GM11168 (cell line): ENCODE data around the gene SPCS2.
"Not testable (repeated sequence)": the region's sequence is repeated elsewhere in the genome, so short reads cannot be mapped to it uniquely, and the experiment has no call there.

Source experiments
- in situ Hi-C: fragments of 300-500 bp; cut with MboI; formaldehyde crosslinking; loops from one replicate; pipeline ENCODE4 v1.12.0; 2022; ENCODE audit warnings: low sequenced_read_pairs; ENCODE audit not compliant: unreplicated experiment

SPCS2 gene

DNA sequence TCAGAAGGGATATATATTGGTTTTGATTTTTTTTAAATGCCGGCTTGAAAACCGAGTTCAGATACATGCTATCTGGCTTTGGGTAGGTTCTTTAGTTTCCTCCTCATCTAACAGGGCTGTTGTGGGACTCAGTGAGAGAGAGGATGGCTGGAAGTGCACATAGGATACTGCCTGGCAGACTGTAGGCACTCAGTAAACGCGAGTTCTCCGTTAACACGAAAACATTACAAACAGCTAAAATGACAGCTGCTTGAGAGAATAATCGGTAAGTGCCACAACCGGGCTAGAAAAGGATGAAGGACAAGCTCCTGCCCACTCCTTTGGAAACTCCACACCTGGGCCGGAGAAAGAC, 544 bp upstream of the SPCS2 start:
- in situ Hi-C loops, result no loop called here

DNA sequence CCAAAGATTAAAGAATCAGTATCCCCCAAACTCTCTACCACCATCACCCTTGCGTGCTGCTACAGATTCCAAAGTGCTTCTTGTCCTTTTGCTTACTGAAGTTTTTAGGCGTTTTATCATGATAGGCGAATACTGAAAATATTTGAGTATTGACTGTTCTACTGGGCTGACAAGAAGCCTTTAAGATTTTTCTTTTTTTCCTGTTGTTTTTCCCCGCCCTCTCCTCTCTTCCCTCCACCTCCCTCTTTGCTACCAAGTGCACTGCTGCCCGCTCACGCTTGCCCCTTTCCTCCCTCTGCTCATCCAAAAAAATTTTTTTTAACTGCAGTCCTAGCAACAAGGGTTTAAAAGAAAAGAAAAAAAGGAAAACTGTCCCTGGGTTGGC, 679 bp downstream of the SPCS2 start:
- in situ Hi-C loops, result no loop called here

DNA sequence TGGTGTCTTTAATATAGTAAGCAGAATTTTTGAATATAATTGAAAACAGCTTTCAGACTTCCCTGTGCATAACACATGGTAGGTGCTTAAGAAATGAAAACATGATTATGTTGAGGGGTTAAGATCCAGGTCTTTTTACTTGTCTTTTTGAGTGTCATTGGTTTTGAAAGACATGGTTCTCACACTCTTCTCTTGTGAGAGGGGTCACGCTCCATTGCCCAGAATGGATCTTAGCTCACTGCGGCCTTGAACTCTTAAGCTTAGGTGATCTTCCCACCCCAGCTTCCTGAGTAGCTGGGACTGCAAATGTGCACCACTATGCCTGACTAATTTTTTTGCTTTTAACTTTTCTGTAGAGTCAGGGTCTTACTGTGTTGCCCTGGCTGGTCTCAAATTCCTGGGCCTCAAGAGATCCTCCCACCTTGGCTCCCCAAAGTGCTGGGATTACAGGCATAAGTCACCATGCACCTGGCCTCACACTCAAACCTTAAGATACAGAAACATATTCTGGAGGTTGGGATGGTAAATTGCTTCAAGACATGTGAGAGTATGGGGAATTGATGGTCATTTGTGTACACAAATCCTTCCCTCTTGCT, 1.4 kb downstream of the SPCS2 start:
- in situ Hi-C loops, result no loop called here

DNA sequence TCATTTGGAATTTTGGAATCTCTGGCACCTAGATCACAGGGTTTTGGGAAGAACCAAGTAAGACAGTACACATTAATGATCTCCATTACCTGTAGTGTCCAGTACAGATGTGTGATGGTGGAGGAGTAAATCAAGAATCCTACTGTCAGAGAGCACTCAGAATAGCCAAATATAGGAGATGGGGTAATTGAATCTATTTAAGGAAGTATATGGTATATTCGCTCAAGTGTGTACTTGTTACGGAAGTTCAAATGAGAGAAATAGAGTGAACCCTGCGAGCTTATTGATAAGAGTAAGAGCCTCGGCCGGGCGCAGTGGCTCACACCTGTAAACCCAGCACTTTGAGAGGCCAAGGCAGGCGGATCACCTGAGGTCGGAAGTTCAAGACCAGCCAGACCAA, 2.2 kb downstream of the SPCS2 start:
- in situ Hi-C loops, result no loop called here

DNA sequence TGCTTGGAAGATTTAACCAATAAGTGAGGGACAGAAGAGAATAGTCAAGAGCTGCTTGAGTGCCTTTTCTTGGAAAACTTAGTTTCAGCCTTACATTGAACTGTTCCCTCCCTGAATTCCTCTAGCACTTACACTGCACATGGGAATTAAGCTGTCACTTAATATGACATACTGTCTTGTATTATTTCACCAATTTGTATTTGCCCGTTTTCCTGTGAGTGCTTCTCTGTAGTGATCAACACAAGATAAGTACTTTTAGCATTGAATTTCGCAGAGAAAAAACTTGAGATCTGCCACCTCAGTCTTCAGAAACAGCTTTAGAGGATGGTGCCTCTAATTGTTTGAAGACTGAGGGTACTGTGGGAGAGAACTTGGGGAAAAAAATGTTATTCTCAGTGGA, 3.7 kb downstream of the SPCS2 start:
- in situ Hi-C loops, result no loop called here

- in situ Hi-C loops, result no loop called here
Measured at GRCh38 chr11:74953451-74953850, 4.4 kb downstream of the SPCS2 start.

DNA sequence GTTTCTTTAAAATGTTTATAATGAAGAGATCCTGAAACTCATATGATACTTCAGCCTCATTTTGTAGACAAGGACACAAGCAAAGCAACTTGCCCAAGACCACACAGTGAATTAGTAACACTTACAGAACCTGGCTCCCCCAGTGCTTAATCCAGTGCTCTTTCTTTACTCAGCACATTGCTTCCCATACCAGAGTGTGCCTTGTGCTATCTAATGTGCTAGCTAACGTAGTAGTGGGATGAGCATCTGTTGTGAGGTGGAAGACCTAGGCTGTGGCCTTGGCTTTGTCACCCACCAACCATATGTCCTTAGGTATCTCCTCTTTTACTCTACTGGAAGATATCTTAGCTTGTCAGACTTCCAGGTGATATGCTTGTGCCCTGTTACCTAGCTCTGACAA, 5.1 kb downstream of the SPCS2 start:
- in situ Hi-C loops, result no loop called here

- in situ Hi-C loops, result no loop called here
Measured at GRCh38 chr11:74956397-74957015, 7.4 kb downstream of the SPCS2 start.

DNA sequence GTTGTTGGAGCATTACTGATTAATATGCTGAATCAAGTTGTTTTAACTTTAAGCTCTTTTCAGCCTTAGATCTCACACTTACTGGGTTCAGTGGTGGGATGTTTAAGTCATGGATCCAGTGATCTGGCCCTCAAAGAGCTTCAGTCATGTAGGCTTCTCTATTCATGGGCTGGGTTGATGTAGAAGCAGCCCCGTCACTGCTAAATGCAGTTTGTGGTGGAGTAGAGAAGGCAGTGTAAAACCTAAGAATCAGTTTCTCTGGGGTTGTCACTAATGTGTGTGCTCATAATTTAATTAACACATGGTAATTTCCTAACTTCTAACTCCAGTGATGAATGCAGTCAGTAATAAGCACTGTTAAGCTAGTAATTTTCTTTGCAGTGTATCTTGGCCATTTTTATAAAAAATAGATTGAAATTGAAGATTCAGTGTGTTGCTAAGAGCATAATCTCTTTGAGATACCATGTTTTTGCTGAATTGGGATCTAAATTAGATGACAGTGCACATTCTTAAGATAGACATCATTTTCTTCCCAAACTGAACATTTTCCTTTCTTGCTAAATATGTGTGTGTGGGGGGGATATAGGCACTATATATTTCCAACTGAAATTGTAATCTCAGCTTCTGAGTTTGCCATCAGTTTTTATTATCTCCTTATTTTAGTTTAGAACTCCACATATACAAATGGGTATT, 9.0 kb downstream of the SPCS2 start:
- in situ Hi-C loops, result no loop called here

GRCh38 chr11:74960128-74960527, 11.1 kb downstream of the SPCS2 start:
- in situ Hi-C loops, result not testable (repeated sequence)

DNA sequence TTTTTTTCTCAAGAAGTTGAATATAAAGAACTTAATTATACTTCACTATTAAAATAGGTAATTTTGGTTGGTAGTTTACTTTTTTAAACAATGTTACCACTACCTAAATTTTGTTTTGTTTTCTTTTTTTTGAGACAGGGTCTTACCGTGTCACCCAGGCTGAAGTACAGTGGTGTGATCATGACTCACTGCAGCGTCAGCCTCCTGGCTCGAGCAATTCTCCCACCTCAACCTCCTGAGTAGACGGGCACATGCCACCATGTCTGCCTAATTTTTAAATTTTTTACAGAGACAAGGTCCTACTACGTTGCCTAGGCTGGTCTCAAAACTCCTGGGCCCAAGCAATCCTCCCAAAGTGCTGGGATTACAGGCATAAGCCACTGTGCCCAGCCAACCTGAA, 17.6 kb downstream of the SPCS2 start:
- in situ Hi-C loops, result no loop called here

- in situ Hi-C loops, result no loop called here
Measured at GRCh38 chr11:74970852-74971395, 21.9 kb downstream of the SPCS2 start.

DNA sequence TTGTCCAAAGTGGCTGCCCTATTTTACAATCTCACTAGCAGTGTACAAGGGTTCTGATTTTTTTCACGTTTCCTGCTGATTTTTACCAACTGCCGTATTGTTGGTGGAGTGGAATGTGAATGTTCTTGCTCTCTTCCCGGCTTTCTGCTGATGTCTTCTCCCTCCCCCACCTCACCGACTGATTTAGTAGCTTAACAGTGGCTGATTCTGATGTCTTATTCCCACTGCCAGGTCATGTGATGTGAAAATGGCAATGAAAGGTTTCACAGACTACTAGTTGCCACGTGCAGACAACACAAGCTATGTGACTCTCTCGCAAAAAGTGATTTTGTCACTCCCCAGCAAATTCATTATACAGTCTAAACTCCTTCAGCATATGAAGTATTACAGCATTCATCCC, 22.4 kb downstream of the SPCS2 start:
- in situ Hi-C loops, result no loop called here

DNA sequence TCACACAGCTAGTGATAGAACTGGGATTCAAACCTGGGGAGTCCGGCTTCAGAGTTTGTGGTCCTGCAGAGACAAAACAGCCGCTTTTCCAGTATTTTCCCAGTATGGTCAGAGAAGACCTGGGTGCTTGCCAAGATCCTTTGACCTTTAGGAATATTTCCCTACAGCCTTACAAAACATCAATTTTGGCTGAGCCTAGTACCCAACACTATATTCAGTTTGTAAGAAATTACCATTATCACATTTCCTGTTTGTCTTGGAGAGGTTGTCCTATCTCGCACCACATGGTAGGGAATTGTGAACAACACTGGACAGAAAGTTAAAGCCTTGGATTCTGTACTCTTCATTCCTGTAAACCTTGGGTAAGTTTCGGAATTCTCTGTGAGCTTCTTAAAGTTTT, 29.0 kb downstream of the SPCS2 start:
- in situ Hi-C loops, result no loop called here

- in situ Hi-C loops, result no loop called here
Measured at GRCh38 chr11:74980634-74981033, 31.6 kb downstream of the SPCS2 start.

- in situ Hi-C loops, result no loop called here
Measured at GRCh38 chr11:74981888-74982287, 32.8 kb downstream of the SPCS2 start.

DNA sequence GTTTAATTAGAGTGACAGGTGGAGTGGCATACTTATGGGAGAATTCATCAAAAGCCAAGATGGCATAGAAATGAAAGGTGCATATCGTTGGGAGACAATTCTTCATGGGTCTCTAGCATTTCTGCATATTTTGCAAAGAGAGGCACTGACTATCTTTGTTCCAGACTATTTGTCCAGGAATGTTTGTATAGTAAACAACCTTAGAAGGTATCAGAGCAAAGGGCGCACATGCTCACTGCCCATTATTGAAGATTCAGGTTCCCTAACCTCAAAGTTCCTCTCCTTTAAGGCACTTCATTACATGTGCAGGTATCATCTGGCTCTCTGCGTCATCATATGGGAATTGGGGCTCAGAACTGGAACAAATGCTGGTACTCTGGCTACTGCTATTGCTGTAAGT, 35.0 kb downstream of the SPCS2 start:
- in situ Hi-C loops, result no loop called here

DNA sequence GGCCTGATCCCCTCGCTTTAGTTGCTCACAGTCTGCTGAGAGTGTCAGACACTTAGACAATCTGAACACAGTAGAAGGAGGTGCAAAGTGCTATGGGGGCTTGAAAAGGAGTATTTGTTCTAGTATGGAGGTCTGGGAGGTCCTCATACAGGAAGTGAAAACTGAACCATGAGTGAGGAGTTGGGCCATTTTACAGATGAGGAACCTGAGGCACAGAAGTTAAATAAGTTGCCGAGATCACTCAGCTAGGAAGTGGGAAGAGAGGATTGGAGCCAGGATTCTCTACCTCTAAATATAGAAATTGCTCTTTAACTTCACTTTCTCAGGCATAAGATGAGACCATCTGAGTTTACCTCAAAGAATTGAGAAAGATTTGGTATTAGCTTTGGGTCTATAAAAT, 35.7 kb downstream of the SPCS2 start:
- in situ Hi-C loops, result no loop called here

- in situ Hi-C loops, result no loop called here
Measured at GRCh38 chr11:74988541-74989259, 39.6 kb downstream of the SPCS2 start, which contains the start of gene NEU3. TSS of gene NEU3 (plus strand) at chr11:74988933. CDS start at chr11:74989061, 128 bp downstream.

- in situ Hi-C loops, result no loop called here
Measured at GRCh38 chr11:74989260-74989638, 40.2 kb downstream of the SPCS2 start.

DNA sequence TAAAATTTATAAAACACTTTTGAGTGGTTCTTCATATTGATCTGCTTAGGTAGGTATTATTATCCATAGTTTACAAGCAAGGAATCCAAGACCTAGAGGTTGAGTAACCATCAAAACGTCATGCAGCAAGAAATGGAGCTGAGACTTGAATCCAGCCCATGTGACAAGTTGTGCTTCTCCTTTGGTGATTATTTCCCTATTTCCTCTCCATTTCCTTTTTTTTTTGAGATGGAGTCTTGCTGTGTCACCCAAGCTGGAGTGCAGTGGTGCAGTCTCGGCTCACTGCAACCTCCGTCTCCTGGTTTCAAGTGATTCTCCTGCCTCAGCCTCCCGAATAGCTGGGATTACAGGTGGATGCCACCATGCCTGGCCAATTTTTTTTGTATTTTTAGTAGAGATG, 41.1 kb downstream of the SPCS2 start:
- in situ Hi-C loops, result not testable (repeated sequence)
